GM03348 (cell line): ENCODE data around the gene GIMAP8.
"Not testable (repeated sequence)": the region's sequence is repeated elsewhere in the genome, so short reads cannot be mapped to it uniquely, and the experiment has no call there.

Source experiments
- DNase-seq: peaks from one replicate; pipeline ENCODE4 v3.0.0; 2012; ENCODE audit warnings: low spot score

GIMAP8 gene

DNA sequence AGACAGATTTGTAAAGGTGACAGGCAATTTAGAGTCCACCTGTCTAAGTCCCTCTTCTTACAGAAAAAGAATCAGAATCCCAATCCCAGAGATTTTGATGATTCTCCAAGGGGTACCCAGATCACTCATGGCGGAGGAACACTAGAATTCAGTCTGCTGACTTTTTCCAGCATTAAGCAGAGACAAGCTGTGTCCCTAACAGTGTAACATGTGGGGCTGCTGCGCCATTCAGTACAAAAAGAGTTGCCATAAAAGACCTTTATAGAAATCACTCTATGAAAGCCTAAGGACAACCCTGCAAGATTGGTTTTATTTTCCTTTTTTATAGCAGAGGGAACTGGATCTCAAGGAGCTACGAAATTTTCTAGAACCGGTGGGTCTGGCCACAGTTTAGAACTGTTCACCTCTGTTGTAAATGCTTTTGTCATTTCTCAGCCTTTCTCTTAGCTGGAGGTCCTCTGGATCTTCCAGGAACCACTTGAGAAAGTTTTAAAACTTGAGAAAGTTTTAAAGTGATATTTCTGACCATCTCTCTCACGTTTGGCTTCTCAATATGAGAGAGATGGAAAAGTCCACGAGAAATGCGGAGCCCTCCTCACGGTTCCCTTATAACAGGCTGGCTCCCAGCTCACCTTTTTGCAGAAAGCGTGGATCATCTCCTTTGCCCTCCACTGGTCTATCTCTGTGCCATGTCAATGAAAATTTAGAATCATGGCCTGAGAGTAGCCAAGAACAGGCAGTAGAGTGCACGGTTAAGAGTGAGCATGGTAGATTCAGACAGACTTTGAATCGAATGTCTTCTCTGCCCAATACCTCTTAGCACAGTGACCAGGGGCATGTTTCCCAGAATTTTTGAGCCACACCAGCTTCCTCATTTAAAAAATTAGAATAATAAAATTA lies 65.1 kb downstream of the GIMAP8 start:
- DNase-seq = no peak

DNA sequence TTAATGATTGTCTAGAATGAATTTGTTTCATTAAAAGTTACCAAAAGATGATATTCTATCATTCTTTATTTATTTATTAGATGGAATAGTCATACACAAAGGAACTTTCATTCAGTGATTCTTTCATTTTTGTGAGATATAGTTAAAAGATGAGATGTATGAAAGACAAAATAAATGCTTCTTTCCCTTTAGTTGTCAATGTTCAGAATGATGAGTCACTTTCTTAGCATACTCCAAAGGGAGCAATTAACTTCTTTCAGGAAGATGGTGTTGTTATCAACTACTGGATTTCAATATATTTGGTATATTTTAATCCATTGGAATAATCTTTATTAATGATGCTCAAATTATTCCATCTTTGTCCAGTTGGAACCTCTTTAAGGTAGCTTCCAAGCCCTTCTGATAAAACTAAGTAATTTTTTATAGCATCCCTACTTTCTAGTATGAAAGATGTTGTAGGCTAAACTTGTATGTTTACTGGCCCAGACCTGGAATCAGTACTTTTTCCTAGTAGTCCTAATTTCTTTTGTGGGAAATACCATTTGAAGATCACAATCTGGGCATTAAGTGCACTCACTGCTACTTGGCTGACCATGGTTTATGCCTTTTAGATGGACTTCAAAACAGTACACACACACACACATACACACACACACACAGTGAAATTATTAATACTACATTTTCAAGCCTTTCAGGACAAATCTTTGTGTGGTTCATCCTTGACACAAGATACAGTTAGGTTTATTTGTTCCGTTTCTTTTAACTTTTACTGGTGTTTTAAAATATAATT lies 66.7 kb downstream of the GIMAP8 start:
- no peak for DNase-seq

DNA sequence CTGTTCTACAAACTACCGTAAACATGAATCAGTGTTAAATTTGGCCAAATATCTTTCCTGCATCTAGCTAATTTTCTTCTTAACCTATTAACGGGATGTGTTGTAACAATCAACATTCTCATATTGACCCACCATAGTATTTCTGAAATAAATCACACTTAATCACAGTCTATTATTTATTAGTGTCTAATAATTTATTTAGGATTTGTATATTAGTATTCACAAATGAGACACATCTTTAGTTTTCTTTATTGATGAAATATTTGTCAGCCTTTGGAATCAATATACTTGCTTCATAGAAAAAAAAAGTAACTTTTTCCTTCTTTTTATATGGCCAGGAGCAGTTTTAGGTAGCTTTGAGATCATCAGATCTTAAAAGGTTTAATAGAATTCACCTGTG lies 68.9 kb downstream of the GIMAP8 start:
- DNase-seq = no peak

DNA sequence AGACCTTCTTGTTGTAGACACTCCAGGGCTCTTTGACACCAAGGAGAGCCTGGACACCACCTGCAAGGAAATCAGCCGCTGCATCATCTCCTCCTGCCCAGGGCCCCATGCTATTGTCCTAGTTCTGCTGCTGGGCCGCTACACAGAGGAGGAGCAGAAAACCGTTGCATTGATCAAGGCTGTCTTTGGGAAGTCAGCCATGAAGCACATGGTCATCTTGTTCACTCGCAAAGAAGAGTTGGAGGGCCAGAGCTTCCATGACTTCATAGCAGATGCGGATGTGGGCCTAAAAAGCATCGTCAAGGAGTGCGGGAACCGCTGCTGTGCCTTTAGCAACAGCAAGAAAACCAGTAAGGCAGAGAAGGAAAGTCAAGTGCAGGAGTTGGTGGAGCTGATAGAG lies 69.7 kb downstream of the GIMAP8 start:
- no peak for DNase-seq

DNA sequence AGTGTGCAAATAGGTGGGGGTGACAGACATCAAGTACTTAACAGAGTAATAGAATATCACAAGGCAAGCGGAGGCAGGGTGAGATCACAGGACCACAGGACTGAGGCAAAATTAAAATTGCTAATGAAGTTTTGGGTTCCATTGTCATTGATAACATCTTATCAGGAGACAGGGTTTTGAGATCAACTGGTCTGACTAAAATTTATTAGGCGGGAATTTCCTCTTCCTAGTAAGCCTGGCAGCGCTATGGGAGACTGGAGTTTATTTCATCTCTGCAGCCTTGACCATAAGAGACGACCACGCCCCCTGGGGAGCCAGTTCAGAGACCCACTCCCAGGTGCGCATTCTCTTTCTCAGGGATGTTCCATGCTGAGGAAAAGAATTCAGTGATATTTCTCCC lies 72.5 kb downstream of the GIMAP8 start:
- not testable (repeated sequence) for DNase-seq

DNA sequence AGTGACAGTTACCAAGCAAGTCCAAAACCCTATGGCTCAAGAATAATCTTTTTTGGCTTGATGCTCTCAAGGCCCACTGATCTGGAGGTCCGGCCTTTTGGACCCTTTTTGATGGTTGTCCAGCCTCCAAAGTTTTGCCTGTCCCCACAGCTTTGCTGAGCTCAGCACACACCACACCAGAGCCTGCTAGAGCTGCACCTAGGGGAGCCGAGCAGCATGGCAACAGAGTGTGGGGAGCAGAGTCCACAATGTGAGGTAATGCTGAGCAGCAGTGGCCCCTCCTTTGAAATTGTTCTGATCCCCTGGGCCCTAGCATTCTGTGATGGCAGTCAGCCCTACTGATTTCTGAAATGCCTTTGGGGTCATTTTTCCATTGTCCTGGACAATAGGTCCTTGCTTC lies 73.6 kb downstream of the GIMAP8 start:
- no peak for DNase-seq
